Neural cell (in vitro differentiated cells): ENCODE data around the gene MYO1D. TPM values are rescaled to one million over a fixed set of nuclear protein-coding genes. Genes with fewer than 3 reads are reported as not detected.

Source experiments
- H2AFZ ChIP-seq: fragments of 200-600, 300-800 bp; sonication (generic), shearing (Covaris generic); 2 replicates; pipeline ENCODE4 v1.6.0; 2014; ENCODE audit warnings: low read depth, mild to moderate bottlenecking, antibody characterized with exemption, low read length, moderate library complexity
- H3F3A ChIP-seq: fragments of 200-600 bp; shearing (Covaris generic); 2 replicates; pipeline ENCODE4 v1.6.1; 2016; ENCODE audit warnings: mild to moderate bottlenecking, moderate library complexity, mixed read lengths, antibody characterized with exemption, low read length; ENCODE audit not compliant: insufficient read depth, poor library complexity, severe bottlenecking
- H3K27ac ChIP-seq: fragments of 200-600, 300-800 bp; sonication (generic), shearing (Covaris generic); 2 replicates; pipeline ENCODE4 v1.5.1; 2014; ENCODE audit warnings: mild to moderate bottlenecking, low read length, moderate library complexity
- H3K27me3 ChIP-seq: fragments of 300-800, 200-600 bp; sonication (generic), shearing (Covaris generic); 2 replicates; pipeline ENCODE4 v1.6.0; 2014; ENCODE audit warnings: mild to moderate bottlenecking, low read depth, low read length, moderate library complexity; ENCODE audit not compliant: insufficient read depth
- H3K36me3 ChIP-seq: fragments of 300-800, 200-600 bp; sonication (generic), shearing (Covaris generic); 2 replicates; pipeline ENCODE4 v1.5.1; 2014; ENCODE audit warnings: mild to moderate bottlenecking, antibody characterized with exemption, low read length, moderate library complexity; ENCODE audit not compliant: insufficient read depth
- H3K4me2 ChIP-seq: fragments of 300-800, 200-600 bp; sonication (generic), shearing (Covaris generic); 2 replicates; pipeline ENCODE4 v1.6.0; 2014; ENCODE audit warnings: mild to moderate bottlenecking, low read length
- H3K4me3 ChIP-seq: fragments of 300-800, 200-600 bp; sonication (generic), shearing (Covaris generic); 2 replicates; pipeline ENCODE4 v1.5.1; 2014; ENCODE audit warnings: mild to moderate bottlenecking, low read length, moderate library complexity
- H3K79me2 ChIP-seq: fragments of 200-600 bp; shearing (Covaris generic); replicated peaks from 2 replicates; pipeline ENCODE4 v1.6.0; 2014; ENCODE audit warnings: mild to moderate bottlenecking, low read length, moderate library complexity; ENCODE audit not compliant: insufficient read depth
- H3K9ac ChIP-seq: fragments of 300-800, 200-600 bp; sonication (generic), shearing (Covaris generic); 2 replicates; pipeline ENCODE4 v1.6.1; 2016; ENCODE audit warnings: mild to moderate bottlenecking, low read length, mixed read lengths
- H3K9me2 ChIP-seq: fragments of 200-600 bp; shearing (Covaris generic); 2 replicates; pipeline ENCODE4 v1.6.1; 2016; ENCODE audit warnings: mild to moderate bottlenecking, low read length, mixed read lengths; ENCODE audit not compliant: insufficient read depth
- H3K9me3 ChIP-seq: fragments of 200-600, 300-800 bp; sonication (generic), shearing (Covaris generic); 2 replicates; pipeline ENCODE4 v1.6.1; 2016; ENCODE audit warnings: mild to moderate bottlenecking, mixed run types, low read length, moderate library complexity, mixed read lengths
- H4K20me1 ChIP-seq: fragments of 200-600 bp; shearing (Covaris generic); 2 replicates; pipeline ENCODE4 v1.6.1; 2016; ENCODE audit warnings: mild to moderate bottlenecking, mixed run types; ENCODE audit not compliant: insufficient read depth
- CTCF ChIP-seq: fragments of 450-650 bp; IDR thresholded peaks from 2 replicates; pipeline ENCODE4 v1.5.1; 2014; ENCODE audit warnings: antibody characterized with exemption, mild to moderate bottlenecking, moderate library complexity; ENCODE audit not compliant: poor library complexity, severe bottlenecking
- EP300 ChIP-seq: fragments of 450-650 bp; conservative IDR thresholded peaks from 2 replicates; pipeline ENCODE4 v1.6.1; 2014; ENCODE audit warnings: antibody characterized with exemption, mild to moderate bottlenecking, moderate library complexity; ENCODE audit not compliant: poor library complexity, severe bottlenecking
- EZH2 ChIP-seq: fragments of 200-600, 300-800 bp; shearing (Covaris generic), sonication (generic); IDR thresholded peaks from 2 replicates; pipeline ENCODE4 v1.6.1; 2014; ENCODE audit warnings: antibody characterized with exemption, low read length, borderline replicate concordance, mild to moderate bottlenecking; ENCODE audit not compliant: insufficient read depth, poor library complexity, severe bottlenecking
- MXI1 ChIP-seq: fragments of 450-650 bp; conservative IDR thresholded peaks from 2 replicates; pipeline ENCODE4 v1.6.1; 2014; ENCODE audit warnings: antibody characterized with exemption, mild to moderate bottlenecking; ENCODE audit not compliant: poor library complexity, severe bottlenecking
- POLR2AphosphoS5 ChIP-seq: IDR thresholded peaks from 2 replicates; pipeline ENCODE4 v1.6.1; 2012
- RAD21 ChIP-seq: fragments of 450-650 bp; conservative IDR thresholded peaks from 2 replicates; pipeline ENCODE4 v1.6.1; 2014; ENCODE audit warnings: antibody characterized with exemption, mild to moderate bottlenecking, moderate library complexity
- REST ChIP-seq: IDR thresholded peaks from 2 replicates; pipeline ENCODE4 v1.6.1; 2012; ENCODE audit warnings: borderline replicate concordance
- SMC3 ChIP-seq: fragments of 450-650 bp; conservative IDR thresholded peaks from 2 replicates; pipeline ENCODE4 v1.6.1; 2014; ENCODE audit warnings: antibody characterized with exemption, mild to moderate bottlenecking, moderate library complexity; ENCODE audit not compliant: poor library complexity
- TAF1 ChIP-seq: IDR thresholded peaks from 2 replicates; pipeline ENCODE4 v1.6.1; 2012; ENCODE audit warnings: low read depth
- polyA plus RNA-seq: library from polyadenylated mRNA; depleted of rRNA; stranded (reverse); fragments of >200 nt; gene quantifications from 2 replicates; pipeline ENCODE4 v1.2.3, GENCODE V29; 2014

Gene MYO1D
- polyA plus RNA-seq, 1 donor from 2014 or later = 10.7 TPM

DNA sequence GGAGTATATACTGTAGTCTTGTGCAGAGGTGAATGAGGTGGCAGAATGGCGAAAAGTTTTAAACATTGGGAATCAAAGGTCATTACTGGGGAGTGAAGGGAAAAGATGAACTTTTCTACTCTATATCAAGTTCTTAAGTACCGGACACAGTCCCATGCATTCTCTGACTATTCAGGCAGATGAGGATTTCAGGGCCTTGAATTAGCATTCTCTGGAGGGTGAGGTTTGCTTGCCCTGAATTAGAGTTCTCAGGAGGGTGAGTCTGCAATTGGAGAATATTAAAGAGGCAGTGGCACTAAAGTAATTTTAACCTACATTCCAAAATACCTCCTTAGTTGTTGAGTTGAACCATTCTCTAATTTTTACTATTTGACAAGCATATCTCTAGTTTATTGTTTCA, 423.6 kb downstream of the MYO1D start:
- H3K36me3 ChIP-seq = peaks cover 24% of the 10 kb centered on the region
- H3K79me2 ChIP-seq = peaks cover 21% of the 10 kb centered on the region
- no peaks in the 10 kb centered on the region for H3K27me3 ChIP-seq

GRCh38 chr17:32452281-32452680, 424.6 kb downstream of the MYO1D start:
- no peak overlapping the region for H2AFZ ChIP-seq
- no peaks in the 10 kb centered on the region for H3K9me3 ChIP-seq
- no peaks in the 10 kb centered on the region for H3K9me2 ChIP-seq
- no peak overlapping the region for H3K4me3 ChIP-seq
- H3K4me2 ChIP-seq = no peak overlapping the region
- no peak for TF ChIP-seq SMC3
- TF ChIP-seq EZH2 = no peak
- no peak for TF ChIP-seq RAD21
- no peaks in the 10 kb centered on the region for H4K20me1 ChIP-seq
- H3K27me3 ChIP-seq = no peaks in the 10 kb centered on the region
- peaks cover 24% of the 10 kb centered on the region for H3K36me3 ChIP-seq
- H3K27ac ChIP-seq = no peak overlapping the region
- H3K79me2 ChIP-seq = peaks cover 32% of the 10 kb centered on the region
- no peaks in the 10 kb centered on the region for H3F3A ChIP-seq
- H3K9ac ChIP-seq = no peak overlapping the region

More for the DNA sequence above, 423.6 kb downstream of the MYO1D start:
- TF ChIP-seq REST (no peak), TAF1 (no peak), CTCF (no peak), POLR2AphosphoS5 (no peak), MXI1 (no peak), SMC3 (no peak), RAD21 (no peak), EP300 (no peak), EZH2 (no peak)
- Histone ChIP-seq H3K4me3 (no peak overlapping the region), H3K9me2 (no peaks in the 10 kb centered on the region), H3K27ac (no peak overlapping the region), H3F3A (no peaks in the 10 kb centered on the region), H4K20me1 (no peaks in the 10 kb centered on the region), H3K9me3 (no peaks in the 10 kb centered on the region), H2AFZ (no peak overlapping the region), H3K9ac (no peak overlapping the region), H3K4me2 (no peak overlapping the region)

DNA sequence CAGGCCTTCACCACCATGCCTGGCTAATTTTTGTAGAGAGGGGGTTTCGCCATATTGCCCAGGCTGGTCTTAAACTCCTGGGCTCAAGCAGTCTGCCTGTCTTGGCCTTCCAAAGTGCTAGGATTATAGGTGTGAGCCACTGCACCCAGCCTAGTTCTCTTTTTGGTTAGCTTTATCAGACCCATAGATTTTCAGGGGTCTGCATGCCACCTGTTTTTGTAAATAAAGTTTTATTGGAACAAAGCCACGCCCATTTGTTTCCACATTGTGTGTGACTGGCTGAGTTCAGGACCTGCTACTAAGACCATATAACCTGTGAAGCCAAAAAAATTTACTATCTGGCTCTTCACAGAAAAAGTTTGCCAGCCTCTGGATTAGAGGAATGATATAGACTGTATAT, 425.0 kb downstream of the MYO1D start:
- TF ChIP-seq REST (no peak), POLR2AphosphoS5 (no peak), CTCF (no peak), TAF1 (no peak), MXI1 (no peak), EZH2 (no peak), SMC3 (no peak), RAD21 (no peak), EP300 (no peak)
- no peak overlapping the region for H3K9ac ChIP-seq
- peaks cover 24% of the 10 kb centered on the region for H3K36me3 ChIP-seq
- no peaks in the 10 kb centered on the region for H4K20me1 ChIP-seq
- H3K4me3 ChIP-seq = no peak overlapping the region
- H2AFZ ChIP-seq = no peak overlapping the region
- no peaks in the 10 kb centered on the region for H3K27me3 ChIP-seq
- H3K9me2 ChIP-seq = no peaks in the 10 kb centered on the region
- no peak overlapping the region for H3K27ac ChIP-seq
- H3K9me3 ChIP-seq = no peaks in the 10 kb centered on the region
- no peaks in the 10 kb centered on the region for H3F3A ChIP-seq
- H3K79me2 ChIP-seq = peaks cover 36% of the 10 kb centered on the region
- H3K4me2 ChIP-seq = no peak overlapping the region
